Trophoblast cell (in vitro differentiated cells and primary cell): ENCODE results near the gene C1orf35.

ENCODE experiments used
- DNase-seq, 2 donors: peaks; one replicate each; pipeline ENCODE4 v3.0.0-alpha.2; 2016
- H2AFZ ChIP-seq: 2 replicates; pipeline ENCODE4 v1.6.1; 2013; ENCODE audit warnings: low read length, moderate library complexity, mild to moderate bottlenecking; ENCODE audit not compliant: insufficient read depth, poor library complexity
- H2AK5ac ChIP-seq: 2 replicates; pipeline ENCODE4 v1.6.1; 2013; ENCODE audit warnings: mild to moderate bottlenecking, low read length
- H2BK120ac ChIP-seq: 2 replicates; pipeline ENCODE4 v1.6.1; 2013; ENCODE audit warnings: low read length, mild to moderate bottlenecking, moderate library complexity; ENCODE audit not compliant: insufficient read depth, poor library complexity
- H2BK12ac ChIP-seq: 2 replicates; pipeline ENCODE4 v1.6.1; 2013; ENCODE audit warnings: mild to moderate bottlenecking, low read length, moderate library complexity
- H2BK5ac ChIP-seq: 2 replicates; pipeline ENCODE4 v1.6.1; 2013; ENCODE audit warnings: low read length, low read depth, moderate library complexity, mild to moderate bottlenecking; ENCODE audit not compliant: poor library complexity
- H3K14ac ChIP-seq: 2 replicates; pipeline ENCODE4 v1.6.1; 2013; ENCODE audit warnings: mild to moderate bottlenecking, low read length
- H3K18ac ChIP-seq: 2 replicates; pipeline ENCODE4 v1.6.1; 2013; ENCODE audit warnings: mild to moderate bottlenecking, low read length
- H3K23ac ChIP-seq: 2 replicates; pipeline ENCODE4 v1.6.1; 2013; ENCODE audit warnings: low read length
- H3K27ac ChIP-seq: 2 replicates; pipeline ENCODE4 v1.5.1; 2013; ENCODE audit warnings: low read depth, mild to moderate bottlenecking, inconsistent platforms, low read length, moderate library complexity
- H3K27me3 ChIP-seq: 2 replicates; pipeline ENCODE4 v1.6.1; 2013; ENCODE audit warnings: inconsistent platforms, mild to moderate bottlenecking, low read length, moderate library complexity; ENCODE audit not compliant: insufficient read depth
- H3K36me3 ChIP-seq, 2 experiments: 1 replicate in 1 of 2; 2 replicates in 1 of 2; pipeline ENCODE4 v1.6.1; 2013; ENCODE audit warnings: low read length in 2 of 2, mild to moderate bottlenecking in 2 of 2, moderate library complexity in 1 of 2; ENCODE audit not compliant: insufficient read depth in 2 of 2, control insufficient read depth in 1 of 2
- H3K4ac ChIP-seq: 2 replicates; pipeline ENCODE4 v1.6.1; 2013; ENCODE audit warnings: low read depth, mild to moderate bottlenecking, low read length, moderate library complexity
- H3K4me1 ChIP-seq, 2 experiments: 1 replicate in 1 of 2; 2 replicates in 1 of 2; pipeline ENCODE4 v1.6.1; 2013; ENCODE audit warnings: low read length in 2 of 2, mild to moderate bottlenecking in 2 of 2, moderate library complexity in 1 of 2; ENCODE audit not compliant: insufficient read depth in 2 of 2, control insufficient read depth in 1 of 2
- H3K4me2 ChIP-seq: 2 replicates; pipeline ENCODE4 v1.6.1; 2013; ENCODE audit warnings: inconsistent platforms, mild to moderate bottlenecking, low read length, moderate library complexity
- H3K4me3 ChIP-seq: 2 replicates; pipeline ENCODE4 v1.5.1; 2013; ENCODE audit warnings: mild to moderate bottlenecking, low read depth, low read length, inconsistent platforms
- H3K79me1 ChIP-seq: one replicate; pipeline ENCODE4 v1.6.1; 2013; ENCODE audit warnings: low read length
- H3K79me2 ChIP-seq: 2 replicates; pipeline ENCODE4 v1.6.1; 2013; ENCODE audit warnings: low read length, mild to moderate bottlenecking; ENCODE audit not compliant: control insufficient read depth, insufficient read depth, poor library complexity
- H3K9ac ChIP-seq: 2 replicates; pipeline ENCODE4 v1.6.1; 2013; ENCODE audit warnings: mild to moderate bottlenecking, low read length
- H3K9me3 ChIP-seq: 2 replicates; pipeline ENCODE4 v1.6.1; 2013; ENCODE audit warnings: low read depth, mild to moderate bottlenecking, control low read depth, inconsistent platforms, low read length; ENCODE audit not compliant: insufficient read depth
- H4K12ac ChIP-seq: 2 replicates; pipeline ENCODE4 v1.6.1; 2013; ENCODE audit warnings: low read depth, mild to moderate bottlenecking, low read length, moderate library complexity
- H4K8ac ChIP-seq: 2 replicates; pipeline ENCODE4 v1.6.1; 2013; ENCODE audit warnings: low read depth, mild to moderate bottlenecking, low read length, moderate library complexity
- H4K91ac ChIP-seq: one replicate; pipeline ENCODE4 v1.6.1; 2013; ENCODE audit warnings: low read depth, mild to moderate bottlenecking, low read length, moderate library complexity
- WGBS: extraction: QIAGEN DNeasy Blood & Tissue Kit; methylation state at CpG from one replicate; pipeline ENCODE4 v1.1.7; 2013; ENCODE audit warnings: missing lambda C conversion rate; ENCODE audit not compliant: insufficient read length, insufficient coverage; ENCODE audit errors: extremely low coverage; 5-methylcytosine and 5-hydroxymethylcytosine counted together

The C1orf35 gene

DNA sequence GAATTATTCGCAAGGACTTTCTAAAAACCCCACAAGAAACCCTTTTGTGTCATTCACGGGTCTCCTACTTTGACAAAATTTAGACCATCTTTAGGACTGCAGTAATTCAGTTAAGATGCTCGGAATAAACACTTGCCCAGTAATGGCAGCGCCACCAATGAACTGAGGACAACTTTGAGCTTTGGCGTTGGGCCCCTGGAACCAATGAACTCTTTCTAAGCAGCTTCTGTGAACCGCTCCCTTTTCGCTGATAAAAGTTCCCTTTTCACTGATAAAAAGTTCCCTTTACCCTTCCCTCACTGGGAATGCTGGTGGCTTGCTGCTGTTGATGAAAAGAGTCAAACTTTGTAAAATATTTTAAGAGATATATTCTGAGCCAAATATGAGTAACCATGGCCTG lies 7.4 kb upstream of the C1orf35 start:
- H2BK5ac ChIP-seq, result no peak overlapping the region
- H3K4me1 ChIP-seq, result peaks cover 7 to 10% of the 10 kb centered on the region in 2 experiments
- no peak overlapping the region for H3K4ac ChIP-seq
- H3K14ac ChIP-seq, result no peak overlapping the region
- peaks cover 11% of the 10 kb centered on the region for H3K79me1 ChIP-seq
- no peak overlapping the region for H3K4me2 ChIP-seq
- no peak overlapping the region for H4K91ac ChIP-seq
- H3K79me2 ChIP-seq, result peaks cover 9% of the 10 kb centered on the region
- H3K9ac ChIP-seq, result no peak overlapping the region
- no peak overlapping the region for H4K12ac ChIP-seq
- no peak overlapping the region for H2BK12ac ChIP-seq
- peaks cover 18 to 19% of the 10 kb centered on the region in 2 experiments for H3K36me3 ChIP-seq
- no peak overlapping the region for H4K8ac ChIP-seq
- H2AFZ ChIP-seq, result no peak overlapping the region
- DNase-seq, result peak in 1 of 2 donors; percentile 44
- no peaks in the 10 kb centered on the region for H3K27me3 ChIP-seq
- H2BK120ac ChIP-seq, result no peak overlapping the region
- no peak overlapping the region for H3K23ac ChIP-seq
- no peak overlapping the region for H3K27ac ChIP-seq
- H3K9me3 ChIP-seq, result no peaks in the 10 kb centered on the region
- no peak overlapping the region for H3K18ac ChIP-seq
- H2AK5ac ChIP-seq, result no peak overlapping the region
- no peak overlapping the region for H3K4me3 ChIP-seq
- no CpG with 5 or more reads among the region's 7 CpGs for whole genome bisulfite sequencing

DNA sequence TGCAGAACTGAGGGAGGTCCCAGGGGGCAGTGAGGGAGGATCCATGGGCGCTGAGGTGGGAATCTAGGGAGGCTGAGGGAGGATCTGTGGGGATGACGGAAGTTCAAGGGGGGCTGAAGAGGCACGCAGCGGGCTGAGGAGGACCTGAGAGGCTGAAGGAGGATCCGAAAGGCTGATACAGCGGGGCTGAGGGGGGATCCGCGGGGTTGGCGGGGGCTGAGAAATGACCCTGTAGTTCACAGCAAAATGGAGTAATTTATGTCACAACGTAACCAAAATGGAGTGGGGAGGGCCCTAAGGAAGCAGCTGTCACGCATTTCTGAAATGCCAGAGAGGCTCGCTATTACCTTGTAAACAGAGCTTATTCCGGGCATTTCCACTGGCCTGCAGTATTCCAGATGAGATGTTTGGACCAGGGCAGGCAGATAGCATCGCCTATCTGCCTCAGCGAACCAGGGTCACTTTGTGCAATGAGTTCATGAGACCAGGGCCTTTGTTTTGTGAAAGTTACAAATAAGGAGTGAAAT lies 6.9 kb upstream of the C1orf35 start:
- H3K4ac ChIP-seq, result peak overlapping the region; percentile 67
- peak overlapping the region; percentile 84 for H4K8ac ChIP-seq
- no peak overlapping the region for H3K23ac ChIP-seq
- peaks cover 11% of the 10 kb centered on the region for H3K79me1 ChIP-seq
- peak overlapping the region; percentile 95 for H3K18ac ChIP-seq
- no peaks in the 10 kb centered on the region for H3K27me3 ChIP-seq
- H3K27ac ChIP-seq, result peak overlapping the region; percentile 43
- H2BK120ac ChIP-seq, result peak overlapping the region; percentile 45
- peak overlapping the region; percentile 65 for H2BK5ac ChIP-seq
- H3K4me2 ChIP-seq, result peak overlapping the region; percentile 85
- peak overlapping the region; percentile 91 for H4K12ac ChIP-seq
- H2AK5ac ChIP-seq, result peak overlapping the region; percentile 71
- H3K9me3 ChIP-seq, result no peaks in the 10 kb centered on the region
- H3K14ac ChIP-seq, result peak overlapping the region; percentile 83
- H3K36me3 ChIP-seq, result peaks cover 19 to 20% of the 10 kb centered on the region in 2 experiments
- peak overlapping the region; percentile 72 for H3K9ac ChIP-seq
- peaks cover 9% of the 10 kb centered on the region for H3K79me2 ChIP-seq
- H2AFZ ChIP-seq, result peak overlapping the region; percentile 77
- H2BK12ac ChIP-seq, result peak overlapping the region; percentile 55
- peak overlapping the region; percentile 87 for H3K4me3 ChIP-seq
- WGBS, result no CpG with 5 or more reads among the region's 15 CpGs
- H4K91ac ChIP-seq, result peak overlapping the region; percentile 86
- H3K4me1 ChIP-seq, result peaks cover 7 to 10% of the 10 kb centered on the region in 2 experiments
- DNase-seq, result peak; percentile 95 to 97

DNA sequence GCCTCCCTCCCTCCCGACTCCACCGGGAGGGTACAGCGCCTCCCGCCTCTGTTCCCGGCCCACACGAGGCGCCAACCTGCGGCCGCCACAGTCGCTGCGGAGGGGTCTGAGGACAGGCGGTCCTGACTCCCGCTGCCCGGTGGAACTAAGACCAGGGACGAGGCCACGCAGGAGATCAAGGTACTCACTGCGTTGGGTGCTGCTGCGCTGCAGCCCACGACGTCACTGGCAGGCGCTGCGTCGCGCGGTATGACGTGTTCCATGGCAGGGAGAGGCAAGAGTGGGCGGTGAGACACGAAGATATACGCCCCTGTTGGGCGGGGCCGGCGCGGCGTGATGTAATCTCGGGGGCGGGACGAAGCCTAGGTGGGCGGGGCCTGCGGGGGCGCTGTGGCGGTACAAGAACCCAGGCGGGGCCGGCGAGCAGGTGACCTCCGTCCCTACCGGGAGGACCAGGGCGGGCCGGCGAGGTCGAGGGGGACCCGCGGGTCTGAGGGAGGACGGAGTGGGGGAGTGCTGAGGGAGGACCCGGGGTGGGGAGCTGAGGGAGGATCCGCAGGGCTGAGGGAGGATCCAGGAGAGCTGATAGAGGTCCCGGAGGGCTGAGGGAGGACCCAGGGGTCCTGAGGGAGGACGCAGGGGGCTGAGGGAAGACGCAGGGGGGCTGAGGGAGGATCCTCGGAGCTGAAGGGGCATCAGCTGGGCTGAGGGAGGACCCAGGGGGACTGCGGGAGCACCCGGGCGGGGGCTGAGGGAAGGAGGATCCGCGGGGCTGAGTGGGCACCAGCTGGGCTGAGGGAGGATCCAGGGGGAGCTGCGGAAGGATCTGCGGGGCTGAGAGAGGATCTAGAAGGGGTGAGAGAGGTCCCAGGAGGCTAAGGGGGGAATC lies 6.2 kb upstream of the C1orf35 start, which contains the start of gene MRPL55:
TSS of gene MRPL55 (minus strand) at position 227 of the 889 bp plus-strand sequence. CDS start 1,039 bp downstream, outside the sequence.
- H3K9me3 ChIP-seq, result no peaks in the 10 kb centered on the region
- no CpG with 5 or more reads among the region's 66 CpGs for WGBS
- H4K91ac ChIP-seq, result peak within 1 kb of the TSS; percentile 86
- H3K27me3 ChIP-seq, result no peaks in the 10 kb centered on the region
- H3K27ac ChIP-seq, result peak within 1 kb of the TSS; percentile 43
- peak within 1 kb of the TSS; percentile 45 for H2BK120ac ChIP-seq
- peak within 1 kb of the TSS; percentile 83 for H3K14ac ChIP-seq
- H3K79me2 ChIP-seq, result peaks cover 9% of the 10 kb centered on the region
- peak within 1 kb of the TSS; percentile 65 for H2BK5ac ChIP-seq
- peak within 1 kb of the TSS; percentile 95 for H3K18ac ChIP-seq
- H2BK12ac ChIP-seq, result peak within 1 kb of the TSS; percentile 55
- H3K4me1 ChIP-seq, result peaks cover 7 to 10% of the 10 kb centered on the region in 2 experiments
- peak within 1 kb of the TSS; percentile 89 for H3K9ac ChIP-seq
- peaks cover 11% of the 10 kb centered on the region for H3K79me1 ChIP-seq
- peak within 1 kb of the TSS; percentile 90 for H4K8ac ChIP-seq
- H2AK5ac ChIP-seq, result peak within 1 kb of the TSS; percentile 71
- H3K36me3 ChIP-seq, result peaks cover 19 to 20% of the 10 kb centered on the region in 2 experiments
- peak within 1 kb of the TSS; percentile 85 for H3K4me2 ChIP-seq
- peak within 1 kb of the TSS; percentile 77 for H2AFZ ChIP-seq
- peak within 1 kb of the TSS; percentile 94 for H3K4me3 ChIP-seq
- H4K12ac ChIP-seq, result peak within 1 kb of the TSS; percentile 91
- no peak within 1 kb of the TSS for H3K23ac ChIP-seq
- DNase-seq, result peak; percentile 98 to 99
- H3K4ac ChIP-seq, result peak within 1 kb of the TSS; percentile 77

DNA sequence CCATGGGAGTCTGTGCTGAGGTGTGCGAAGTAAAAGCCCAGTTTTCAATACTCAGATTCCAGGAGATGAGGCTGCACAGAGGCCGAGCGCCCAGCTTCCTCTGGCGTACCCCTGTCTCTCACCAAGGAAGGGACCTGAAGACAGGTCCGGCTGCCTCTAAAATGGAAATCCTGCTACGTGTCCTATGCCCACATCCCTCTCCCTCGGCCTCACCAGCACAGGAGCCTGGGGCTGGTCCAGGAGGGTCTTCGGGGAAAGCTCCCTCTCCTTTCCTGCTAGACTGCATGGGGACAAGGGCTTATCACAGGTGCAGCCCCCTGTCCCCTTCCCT lies 5.6 kb upstream of the C1orf35 start:
- Histone ChIP-seq H3K9ac (peak overlapping the region; percentile 89), H2BK12ac (no peak overlapping the region), H3K27me3 (no peaks in the 10 kb centered on the region), H3K9me3 (no peaks in the 10 kb centered on the region), H3K18ac (peak overlapping the region; percentile 42), H3K4ac (peak overlapping the region; percentile 77), H3K27ac (no peak overlapping the region), H2AK5ac (peak overlapping the region; percentile 53), H3K4me3 (peak overlapping the region; percentile 94), H2AFZ (peak overlapping the region; percentile 46), H3K23ac (no peak overlapping the region), H3K79me1 (peaks cover 11% of the 10 kb centered on the region), H4K8ac (peak overlapping the region; percentile 90), H3K4me2 (peak overlapping the region; percentile 85), H2BK120ac (peak overlapping the region; percentile 4), H2BK5ac (peak overlapping the region; percentile 12), H4K12ac (peak overlapping the region; percentile 15), H3K4me1 (peaks cover 10 to 15% of the 10 kb centered on the region in 2 experiments), H3K79me2 (peaks cover 9% of the 10 kb centered on the region), H3K36me3 (peaks cover 19 to 20% of the 10 kb centered on the region in 2 experiments), H4K91ac (peak overlapping the region; percentile 78), H3K14ac (peak overlapping the region; percentile 40)
- DNase-seq, result no peak
- no CpG with 5 or more reads among the region's 8 CpGs for WGBS
